Natural killer cell (primary cell): Measurements from ENCODE around the gene STK39. TPM values are rescaled to one million over a fixed set of nuclear protein-coding genes. Genes with fewer than 3 reads are reported as not detected.

Experiments
- ATAC-seq, 3 donors: fragments of 150-1000 bp in 2 of 3; fragments of 200-7000 bp in 1 of 3; cut with Tn5 transposase; 1 replicate in 1 of 3; 2 replicates in 2 of 3; pipeline ENCODE4 v1.10.0; 2021; ENCODE audit warnings: mild to moderate bottlenecking in 2 of 3, moderate library complexity in 2 of 3
- DNase-seq, 2 donors: peaks; one replicate each; pipeline versions ENCODE4 v3.0.0 to v3.0.0-alpha.2; 2013 to 2021; ENCODE audit warnings: mixed read lengths in 1 of 2
- H3K27ac ChIP-seq: one replicate; pipeline ENCODE4 v1.5.1; 2013; ENCODE audit warnings: mild to moderate bottlenecking, low read length
- H3K27me3 ChIP-seq: one replicate; pipeline ENCODE4 v1.6.1; 2013; ENCODE audit warnings: low read length; ENCODE audit not compliant: control insufficient read depth, insufficient read depth
- H3K36me3 ChIP-seq: one replicate; pipeline ENCODE4 v1.6.1; 2013; ENCODE audit warnings: low read length; ENCODE audit not compliant: control insufficient read depth, insufficient read depth
- H3K4me1 ChIP-seq: one replicate; pipeline ENCODE4 v1.6.1; 2013; ENCODE audit warnings: low read length; ENCODE audit not compliant: control insufficient read depth, insufficient read depth
- H3K4me3 ChIP-seq: one replicate; pipeline ENCODE4 v1.5.1; 2013; ENCODE audit warnings: low read length
- H3K9me3 ChIP-seq: one replicate; pipeline ENCODE4 v1.6.1; 2013; ENCODE audit warnings: low read length; ENCODE audit not compliant: control insufficient read depth, insufficient read depth
- H3K27ac Mint-ChIP-seq, 2 donors: one replicate each; pipeline ENCODE4 v1.8.0; 2022; ENCODE audit warnings: mild to moderate bottlenecking in 2 of 2, mixed read lengths in 2 of 2, moderate library complexity in 1 of 2
- H3K27me3 Mint-ChIP-seq, 2 donors: one replicate each; pipeline ENCODE4 v1.8.0; 2022; ENCODE audit warnings: low read depth in 2 of 2, mixed read lengths in 2 of 2
- H3K36me3 Mint-ChIP-seq: one replicate; pipeline ENCODE4 v1.8.0; 2022; ENCODE audit warnings: mixed read lengths
- H3K4me1 Mint-ChIP-seq, 2 donors: one replicate each; pipeline ENCODE4 v1.8.0; 2022; ENCODE audit warnings: mixed read lengths in 2 of 2
- H3K4me3 Mint-ChIP-seq: one replicate; pipeline ENCODE4 v1.8.0; 2022; ENCODE audit warnings: mild to moderate bottlenecking, moderate library complexity, mixed read lengths
- H3K9me3 Mint-ChIP-seq, 2 donors: one replicate each; pipeline ENCODE4 v1.8.0; 2022; ENCODE audit warnings: mixed read lengths in 2 of 2
- CTCF ChIP-seq: fragments of 200-600 bp; IDR thresholded peaks from one replicate; pipeline ENCODE4 v1.8.0; 2022; ENCODE audit warnings: antibody characterized with exemption
- WGBS: methylation state at CpG from one replicate; pipeline ENCODE4 v1.1.7; 2013; ENCODE audit warnings: missing lambda C conversion rate; ENCODE audit not compliant: insufficient coverage; 5-methylcytosine and 5-hydroxymethylcytosine counted together
- intact Hi-C: fragments of 100-400 bp; cut with micrococcal nuclease; formaldehyde crosslinking; loops from one replicate; pipeline ENCODE4 v1.14.2; 2022
- total RNA-seq, 4 donors: library from RNA; stranded (reverse); fragments of 120-200 nt in 1 of 4; gene quantifications; one replicate each; pipeline versions ENCODE4 v1.2.3 to v1.2.4, GENCODE V29; 2013 to 2022

STK39 gene
- total RNA-seq, 3 donors from 2014 or later (not counting 1 experiment from before 2014, with no cell fraction given): 53.3 to 79.3 (median 66.6) TPM

GRCh38 chr2:168207851-168208250 lies 39.5 kb downstream of the STK39 start:
- H3K9me3 Mint-ChIP-seq: no peaks in the 10 kb centered on the region
- intact Hi-C loops: no loop called here
- peaks cover 86 to 92% of the 10 kb centered on the region in 2 donors for H3K4me1 Mint-ChIP-seq

GRCh38 chr2:168203762-168204693 lies 43.4 kb downstream of the STK39 start:
- no peak for TF ChIP-seq CTCF
- 92% methylated on average over 12 of the region's 15 CpGs for WGBS
- no peak overlapping the region for H3K4me3 ChIP-seq
- DNase-seq (no peak), ATAC-seq (no peak)
- no peaks in the 10 kb centered on the region for H3K9me3 ChIP-seq
- Mint-ChIP-seq H3K36me3 (no peaks in the 10 kb centered on the region), H3K9me3 (no peaks in the 10 kb centered on the region), H3K27me3 (no peaks in the 10 kb centered on the region), H3K4me1 (peaks cover 85 to 86% of the 10 kb centered on the region in 2 donors), H3K27ac (peak overlapping the region in 1 of 2 donors; percentile 19), H3K4me3 (no peak overlapping the region)
- no peak overlapping the region for H3K27ac ChIP-seq
- no peaks in the 10 kb centered on the region for H3K36me3 ChIP-seq
- peaks cover 9% of the 10 kb centered on the region for H3K4me1 ChIP-seq
- intact Hi-C loops: no loop called here
- H3K27me3 ChIP-seq: no peaks in the 10 kb centered on the region

More at GRCh38 chr2:168207851-168208250, 39.5 kb downstream of the STK39 start:
- H3K4me1 ChIP-seq: peaks cover 16% of the 10 kb centered on the region
- no peak for TF ChIP-seq CTCF
- Mint-ChIP-seq H3K27ac (peak overlapping the region in 1 of 2 donors; percentile 1), H3K36me3 (no peaks in the 10 kb centered on the region), H3K4me3 (no peak overlapping the region), H3K27me3 (no peaks in the 10 kb centered on the region)
- no peak overlapping the region for H3K27ac ChIP-seq
- no peak overlapping the region for H3K4me3 ChIP-seq
- ATAC-seq: no peak
- WGBS: 83% methylated on average over 1 of the region's 3 CpGs
- no peaks in the 10 kb centered on the region for H3K36me3 ChIP-seq
- no peaks in the 10 kb centered on the region for H3K27me3 ChIP-seq
- no peak for DNase-seq
- H3K9me3 ChIP-seq: no peaks in the 10 kb centered on the region

GRCh38 chr2:168201584-168202116 lies 45.7 kb downstream of the STK39 start:
- no peaks in the 10 kb centered on the region for H3K36me3 ChIP-seq
- peaks cover 13% of the 10 kb centered on the region for H3K4me1 ChIP-seq
- WGBS: 87% methylated on average over 5 of the region's 5 CpGs
- no peak for TF ChIP-seq CTCF
- no peaks in the 10 kb centered on the region for H3K36me3 Mint-ChIP-seq
- H3K9me3 Mint-ChIP-seq: no peaks in the 10 kb centered on the region
- H3K4me3 ChIP-seq: no peak overlapping the region
- H3K4me3 Mint-ChIP-seq: peak overlapping the region; percentile 26
- H3K27ac ChIP-seq: no peak overlapping the region
- H3K27me3 Mint-ChIP-seq: no peaks in the 10 kb centered on the region
- peak overlapping the region; percentile 19 to 83 for H3K27ac Mint-ChIP-seq
- H3K27me3 ChIP-seq: no peaks in the 10 kb centered on the region
- H3K9me3 ChIP-seq: no peaks in the 10 kb centered on the region
- intact Hi-C loops: no loop called here
- peaks cover 80 to 82% of the 10 kb centered on the region in 2 donors for H3K4me1 Mint-ChIP-seq
- ATAC-seq (no peak), DNase-seq (no peak)
